Liver (tissue), 9 donors: ENCODE results near the gene SH3PXD2A. TPM values are rescaled to one million over a fixed set of nuclear protein-coding genes. Genes with fewer than 3 reads are reported as not detected.

Source experiments
- DNase-seq: peaks from one replicate; pipeline ENCODE4 v3.0.0-alpha.2; 2017; ENCODE audit warnings: low spot score
- H3K27ac ChIP-seq, 2 donors: one replicate each; pipeline ENCODE4 v1.7.0; 2013; ENCODE audit warnings: inconsistent platforms in 2 of 2, low read length in 2 of 2, control low read depth in 1 of 2, low read depth in 1 of 2, mild to moderate bottlenecking in 1 of 2
- H3K27me3 ChIP-seq, 4 donors: one replicate each; pipeline versions ENCODE4 v1.6.1 to v1.7.0; 2013; ENCODE audit warnings: low read length in 3 of 4, inconsistent platforms in 1 of 4, mild to moderate bottlenecking in 1 of 4, moderate library complexity in 1 of 4; ENCODE audit not compliant: control insufficient read depth in 4 of 4, insufficient read depth in 4 of 4
- H3K36me3 ChIP-seq, 4 donors: one replicate each; pipeline versions ENCODE4 v1.6.1 to v1.7.0; 2013; ENCODE audit warnings: low read length in 3 of 4, mild to moderate bottlenecking in 3 of 4, low read depth in 1 of 4, moderate library complexity in 1 of 4; ENCODE audit not compliant: control insufficient read depth in 4 of 4, insufficient read depth in 3 of 4
- H3K4me1 ChIP-seq, 4 donors: one replicate each; pipeline versions ENCODE4 v1.6.1 to v1.7.0; 2013; ENCODE audit warnings: low read length in 3 of 4, mild to moderate bottlenecking in 3 of 4, moderate library complexity in 1 of 4; ENCODE audit not compliant: control insufficient read depth in 4 of 4, insufficient read depth in 4 of 4
- H3K4me3 ChIP-seq, 3 donors: one replicate each; pipeline versions ENCODE4 v1.6.1 to v1.7.0; 2013; ENCODE audit warnings: low read length in 3 of 3, control low read depth in 1 of 3, low read depth in 1 of 3, mild to moderate bottlenecking in 1 of 3
- H3K9ac ChIP-seq, 2 donors: one replicate each; pipeline ENCODE4 v1.7.0; 2013; ENCODE audit warnings: low read length in 2 of 2, mild to moderate bottlenecking in 2 of 2, moderate library complexity in 2 of 2, control low read depth in 1 of 2, low read depth in 1 of 2
- H3K9me3 ChIP-seq, 4 donors: one replicate each; pipeline versions ENCODE4 v1.6.1 to v1.7.0; 2013; ENCODE audit warnings: low read length in 3 of 4; ENCODE audit not compliant: control insufficient read depth in 4 of 4
- EGR1 ChIP-seq, 2 donors: IDR thresholded peaks; 2 replicates each; pipeline ENCODE4 v1.6.1; 2016 to 2018; ENCODE audit warnings: antibody characterized with exemption in 2 of 2, low read depth in 2 of 2
- FOXA1 ChIP-seq: IDR thresholded peaks from 2 replicates; pipeline ENCODE4 v1.6.1; 2016; ENCODE audit warnings: antibody characterized with exemption
- FOXA2 ChIP-seq: IDR thresholded peaks from 2 replicates; pipeline ENCODE4 v1.6.1; 2016; ENCODE audit warnings: antibody characterized with exemption
- HNF4A ChIP-seq, 2 donors: conservative IDR thresholded peaks; 2 replicates each; pipeline ENCODE4 v1.6.1; 2016; ENCODE audit warnings: antibody characterized with exemption in 2 of 2, mild to moderate bottlenecking in 2 of 2
- HNF4G ChIP-seq: IDR thresholded peaks from 2 replicates; pipeline ENCODE4 v1.6.1; 2016; ENCODE audit warnings: antibody characterized with exemption
- MAX ChIP-seq: IDR thresholded peaks from 2 replicates; pipeline ENCODE4 v1.6.1; 2016; ENCODE audit warnings: antibody characterized with exemption
- RAD21 ChIP-seq, 2 donors: IDR thresholded peaks; 2 replicates each; pipeline ENCODE4 v1.6.1; 2016; ENCODE audit warnings: antibody characterized with exemption in 2 of 2, mild to moderate bottlenecking in 2 of 2
- SP1 ChIP-seq: IDR thresholded peaks from 2 replicates; pipeline ENCODE4 v1.6.1; 2018; ENCODE audit warnings: antibody characterized with exemption, mild to moderate bottlenecking
- TAF1 ChIP-seq: conservative IDR thresholded peaks from 2 replicates; pipeline ENCODE4 v1.6.1; 2016; ENCODE audit warnings: antibody characterized with exemption, mild to moderate bottlenecking
- YY1 ChIP-seq: IDR thresholded peaks from 2 replicates; pipeline ENCODE4 v1.6.1; 2016; ENCODE audit warnings: antibody characterized with exemption, mild to moderate bottlenecking
- whole genome bisulfite sequencing: extraction: QIAGEN DNeasy Blood & Tissue Kit; methylation state at CpG from one replicate; pipeline ENCODE4 v1.1.7; 2013; 5-methylcytosine and 5-hydroxymethylcytosine counted together
- polyA plus RNA-seq, 2 donors: library from polyadenylated mRNA; stranded (reverse) in 1 of 2; unstranded in 1 of 2; fragments of 200-250 nt in 1 of 2; fragments of >200 nt in 1 of 2; fragmentation: Nextera tagmentation in 1 of 2; extraction: Ambion mirVana in 1 of 2; gene quantifications; one replicate each; pipeline versions ENCODE4 v1.2.1 to v1.2.3, GENCODE V29; 2013 to 2015
- total RNA-seq, 2 donors: library from RNA; depleted of rRNA; stranded (reverse); fragments of >200 nt; gene quantifications; one replicate each; pipeline ENCODE4 v1.2.3, GENCODE V29; 2014
- donor health status: healthy.
- donor health status: healthy.
- donor health status: healthy.
- donor health status: healthy.
- donor health status: healthy.

SH3PXD2A gene
- total and polyA plus RNA-seq, 4 donors: 0.82 to 5.5 (median 3.9) TPM

GRCh38 chr10:103804871-103805270 lies 50.5 kb downstream of the SH3PXD2A start:
- H3K4me3 ChIP-seq: no peak overlapping the region
- no peaks in the 10 kb centered on the region for H3K9me3 ChIP-seq
- H3K4me1 ChIP-seq: peaks cover 3 to 12% (median 7%) of the 10 kb centered on the region in 4 donors
- H3K9ac ChIP-seq: no peak overlapping the region
- TF ChIP-seq HNF4G: no peak
- TF ChIP-seq EGR1 (IDR thresholded peaks at IDR 0.05; ENCODE audit: low read depth in 2 of 2): no peak
- no peak for TF ChIP-seq MAX
- TF ChIP-seq TAF1: no peak
- 92% methylated on average over 4 of the region's 4 CpGs for WGBS
- no peaks in the 10 kb centered on the region for H3K36me3 ChIP-seq
- H3K27me3 ChIP-seq: no peaks in the 10 kb centered on the region
- DNase-seq: no peak
- no peak overlapping the region for H3K27ac ChIP-seq

- no peaks in the 10 kb centered on the region for H3K36me3 ChIP-seq
- DNase-seq: no peak
- H3K4me3 ChIP-seq: no peak overlapping the region
- no peak overlapping the region for H3K9ac ChIP-seq
- peaks cover under 1 to 7% (median 3%) of the 10 kb centered on the region in 4 donors for H3K4me1 ChIP-seq
- TF ChIP-seq HNF4A (conservative IDR thresholded peaks at IDR 0.05) (no peak), HNF4G (no peak)
- no peaks in the 10 kb centered on the region for H3K9me3 ChIP-seq
- 60% methylated on average over 3 of the region's 3 CpGs for WGBS
- H3K27me3 ChIP-seq: no peaks in the 10 kb centered on the region
- H3K27ac ChIP-seq: no peak overlapping the region
Observed at GRCh38 chr10:103803941-103804340, 51.4 kb downstream of the SH3PXD2A start.

- H3K27ac ChIP-seq: no peak overlapping the region
- TF ChIP-seq TAF1 (no peak), HNF4A (conservative IDR thresholded peaks at IDR 0.05) (no peak)
- H3K36me3 ChIP-seq: no peaks in the 10 kb centered on the region
- no peaks in the 10 kb centered on the region for H3K9me3 ChIP-seq
- 81% methylated on average over 7 of the region's 7 CpGs for WGBS
- no peak overlapping the region for H3K9ac ChIP-seq
- no peaks in the 10 kb centered on the region for H3K4me1 ChIP-seq
- no peaks in the 10 kb centered on the region for H3K27me3 ChIP-seq
- H3K4me3 ChIP-seq: no peak overlapping the region
- DNase-seq: no peak
Observed at GRCh38 chr10:103802637-103803353, 52.6 kb downstream of the SH3PXD2A start.

- Histone ChIP-seq H3K27me3 (no peaks in the 10 kb centered on the region), H3K9me3 (no peaks in the 10 kb centered on the region), H3K4me1 (no peaks in the 10 kb centered on the region), H3K9ac (no peak overlapping the region), H3K4me3 (no peak overlapping the region), H3K36me3 (no peaks in the 10 kb centered on the region), H3K27ac (no peak overlapping the region)
- DNase-seq: no peak
- no peak for TF ChIP-seq YY1
- TF ChIP-seq RAD21 (IDR thresholded peaks at IDR 0.05): no peak
- TF ChIP-seq FOXA2: no peak
- no peak for TF ChIP-seq FOXA1
- TF ChIP-seq HNF4A (conservative IDR thresholded peaks at IDR 0.05): no peak
- TF ChIP-seq EGR1 (IDR thresholded peaks at IDR 0.05; ENCODE audit: low read depth in 2 of 2): no peak
- TF ChIP-seq MAX: no peak
- TF ChIP-seq SP1: no peak
- 78% methylated on average over 6 of the region's 6 CpGs for WGBS
Observed at GRCh38 chr10:103802081-103802480, 53.3 kb downstream of the SH3PXD2A start.
